ENCODE results near the gene EI24.
A peak's percentile ranks its signal among the peaks of the same experiment; 100 is the strongest.

Gene EI24

GRCh38 chr11:125579811-125580210 is 10.5 kb downstream of the EI24 start:
- DNase-seq (ENCODE audit: low read depth) = no peak

- DNase-seq (ENCODE audit: low read depth) = no peak
Observed at GRCh38 chr11:125583496-125583895, 14.2 kb downstream of the EI24 start.

GRCh38 chr11:125585487-125585886 is 16.2 kb downstream of the EI24 start:
- DNase-seq (ENCODE audit: low read depth) = no peak

- DNase-seq (ENCODE audit: low read depth) = no peak
Observed at GRCh38 chr11:125586623-125587022, 17.3 kb downstream of the EI24 start.

- no peak for DNase-seq (ENCODE audit: low read depth)
Observed at GRCh38 chr11:125587480-125587879, 18.2 kb downstream of the EI24 start.

GRCh38 chr11:125588505-125588904 is 19.2 kb downstream of the EI24 start:
- DNase-seq (ENCODE audit: low read depth) = no peak

- peak; percentile 9 for DNase-seq (ENCODE audit: low read depth)
Observed at GRCh38 chr11:125591649-125592304, 22.5 kb downstream of the EI24 start.

- peak; percentile 95 for DNase-seq (ENCODE audit: low read depth)
Observed at GRCh38 chr11:125592305-125593113, 23.2 kb downstream of the EI24 start, which contains the start of gene STT3A. STT3A (plus strand) TSS chr11:125592852; CDS start chr11:125595916, 3,064 bp downstream.

- DNase-seq (ENCODE audit: low read depth) = no peak
Observed at GRCh38 chr11:125593114-125593820, 24.0 kb downstream of the EI24 start.

- no peak for DNase-seq (ENCODE audit: low read depth)
Observed at GRCh38 chr11:125594958-125595357, 25.7 kb downstream of the EI24 start.

GRCh38 chr11:125600663-125601062 is 31.4 kb downstream of the EI24 start:
- DNase-seq (ENCODE audit: low read depth) = no peak

- DNase-seq (ENCODE audit: low read depth) = no peak
Observed at GRCh38 chr11:125603207-125603606, 33.9 kb downstream of the EI24 start.

GRCh38 chr11:125605417-125605816 is 36.1 kb downstream of the EI24 start:
- no peak for DNase-seq (ENCODE audit: low read depth)

- no peak for DNase-seq (ENCODE audit: low read depth)
Observed at GRCh38 chr11:125609545-125609944, 40.3 kb downstream of the EI24 start.

GRCh38 chr11:125618383-125618782 is 49.1 kb downstream of the EI24 start:
- no peak for DNase-seq (ENCODE audit: low read depth)

GRCh38 chr11:125621995-125622394 is 52.7 kb downstream of the EI24 start:
- DNase-seq (ENCODE audit: low read depth) = no peak

- no peak for DNase-seq (ENCODE audit: low read depth)
Observed at GRCh38 chr11:125623064-125623463, 53.8 kb downstream of the EI24 start.

GRCh38 chr11:125624756-125625213 is 55.5 kb downstream of the EI24 start, which contains the start of gene CHEK1:
CHEK1 (plus strand) TSS chr11:125625163; CDS start chr11:125626769, 1,606 bp downstream.
- no peak for DNase-seq (ENCODE audit: low read depth)

GRCh38 chr11:125625225-125625629 is 56.0 kb downstream of the EI24 start:
- no peak for DNase-seq (ENCODE audit: low read depth)

- peak; percentile 68 for DNase-seq (ENCODE audit: low read depth)
Observed at GRCh38 chr11:125625630-125626287, 56.5 kb downstream of the EI24 start.

GRCh38 chr11:125626288-125626950 is 57.1 kb downstream of the EI24 start:
- no peak for DNase-seq (ENCODE audit: low read depth)

All from activated T-helper 1 cell treated with Interleukin-2 at 50 U/mL for 16 hours (primary cell).